ENCODE results near the gene TAOK2.

GRCh38 chr16:30030841-30031413 is 57.3 kb downstream of the TAOK2 start, which contains the start of gene TLCD3B:
- no peak for TF ChIP-seq CTCF (IDR thresholded peaks at IDR 0.05; ENCODE audit: low read depth, low read length, poor library complexity, severe bottlenecking)
- no peak for TF ChIP-seq EZH2phosphoT487 (IDR thresholded peaks at IDR 0.05; ENCODE audit: borderline replicate concordance, low read length)

All from DOHH2 (cell line).